Upper lobe of left lung (tissue), 4 donors: ENCODE data around the gene FAF2.

Experiments used
- EP300 ChIP-seq, 4 donors: sonication (generic); formaldehyde crosslinking; IDR thresholded peaks; one replicate each; pipeline ENCODE4 v1.5.1; 2017; ENCODE audit warnings: antibody characterized with exemption in 4 of 4, control low read depth in 2 of 4
- TF ChIP-seq, protein P1 (sequence below), 6 experiments: fragments of 450-650 bp in 4 of 6; fragments of 200-600 bp in 2 of 6; sonication (generic) in 2 of 6; IDR thresholded peaks; one replicate each; pipeline ENCODE4 v1.5.1; 2016 to 2019; ENCODE audit warnings: antibody characterized with exemption in 6 of 6

DNA sequence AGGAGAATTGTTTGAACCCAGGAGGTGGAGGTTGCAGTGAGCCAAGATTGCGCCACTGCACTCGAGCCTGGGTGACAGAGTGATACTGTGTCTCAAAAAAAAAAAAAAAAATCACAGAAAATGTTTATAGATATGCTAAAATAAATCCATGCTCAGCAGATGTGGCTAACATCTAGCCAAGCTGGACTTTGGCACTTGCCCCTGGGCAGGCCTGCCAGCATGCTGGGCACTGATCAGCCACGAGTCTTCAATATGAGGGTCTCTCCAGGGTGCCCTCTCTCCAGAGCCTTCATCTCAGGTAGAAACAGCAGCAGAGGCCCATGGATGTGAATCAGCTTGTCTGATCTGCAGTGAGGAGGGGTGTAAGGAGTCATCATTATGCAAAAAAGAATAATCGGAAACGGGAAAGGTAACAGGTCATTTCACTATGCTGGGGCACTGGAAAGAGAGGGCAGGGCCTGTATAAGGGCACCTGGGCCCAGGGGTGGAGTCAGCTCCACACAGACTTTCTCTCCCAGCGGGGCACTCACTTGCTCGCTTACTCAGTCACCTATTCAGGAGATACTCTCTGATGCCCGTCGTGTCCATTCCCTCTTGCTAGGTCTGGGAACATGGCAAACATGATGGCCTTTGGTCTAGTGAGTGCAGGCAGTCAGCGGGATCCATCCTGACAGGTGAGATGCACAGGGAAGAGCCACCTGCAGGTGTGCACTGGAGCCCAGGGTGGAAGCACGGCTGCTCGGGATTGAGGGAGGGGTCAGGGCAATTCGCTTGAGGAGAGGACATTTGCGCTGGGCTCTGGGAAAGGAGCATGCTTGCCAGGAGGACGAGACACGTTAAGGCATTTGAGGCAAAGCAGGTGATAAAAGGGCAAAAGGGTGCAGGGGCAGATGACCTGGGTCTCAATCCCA lies 71.9 kb downstream of the FAF2 start:
- no peak for TF ChIP-seq EP300 (IDR thresholded peaks at IDR 0.05)
- TF ChIP-seq, protein P1, sequence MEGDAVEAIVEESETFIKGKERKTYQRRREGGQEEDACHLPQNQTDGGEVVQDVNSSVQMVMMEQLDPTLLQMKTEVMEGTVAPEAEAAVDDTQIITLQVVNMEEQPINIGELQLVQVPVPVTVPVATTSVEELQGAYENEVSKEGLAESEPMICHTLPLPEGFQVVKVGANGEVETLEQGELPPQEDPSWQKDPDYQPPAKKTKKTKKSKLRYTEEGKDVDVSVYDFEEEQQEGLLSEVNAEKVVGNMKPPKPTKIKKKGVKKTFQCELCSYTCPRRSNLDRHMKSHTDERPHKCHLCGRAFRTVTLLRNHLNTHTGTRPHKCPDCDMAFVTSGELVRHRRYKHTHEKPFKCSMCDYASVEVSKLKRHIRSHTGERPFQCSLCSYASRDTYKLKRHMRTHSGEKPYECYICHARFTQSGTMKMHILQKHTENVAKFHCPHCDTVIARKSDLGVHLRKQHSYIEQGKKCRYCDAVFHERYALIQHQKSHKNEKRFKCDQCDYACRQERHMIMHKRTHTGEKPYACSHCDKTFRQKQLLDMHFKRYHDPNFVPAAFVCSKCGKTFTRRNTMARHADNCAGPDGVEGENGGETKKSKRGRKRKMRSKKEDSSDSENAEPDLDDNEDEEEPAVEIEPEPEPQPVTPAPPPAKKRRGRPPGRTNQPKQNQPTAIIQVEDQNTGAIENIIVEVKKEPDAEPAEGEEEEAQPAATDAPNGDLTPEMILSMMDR (IDR thresholded peaks at IDR 0.05) = no peak
